ENCODE data around the gene FBXW11. TPM values are rescaled to one million over a fixed set of nuclear protein-coding genes. Genes with fewer than 3 reads are reported as not detected.

The FBXW11 gene
- total and polyA plus RNA-seq, 2 of the 13 experiments (the other 11 are each of a cell fraction or from before 2014, with no cell fraction given), result 31.7 to 53.6 TPM

DNA sequence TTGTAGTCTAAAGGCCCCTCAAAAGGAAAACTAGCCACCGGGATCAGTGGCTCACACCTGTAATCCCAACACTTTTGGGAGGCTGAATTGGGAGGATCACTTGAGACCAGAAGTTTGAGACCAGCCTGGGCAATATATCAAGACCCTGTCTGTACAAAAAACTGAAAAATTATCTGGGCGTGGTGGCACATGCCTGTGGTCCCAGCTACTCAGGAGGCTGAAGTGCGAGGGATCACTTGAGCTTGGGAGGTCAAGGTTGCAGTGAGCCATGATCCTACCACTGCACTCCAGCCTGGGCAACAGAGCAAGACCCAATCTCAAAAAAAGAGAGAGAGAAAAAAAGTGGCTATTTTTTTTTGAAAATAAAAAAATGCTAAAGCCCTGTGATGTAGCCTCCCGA, 55.2 kb downstream of the FBXW11 start:
- Histone ChIP-seq H3K79me2 (ENCODE audit: insufficient read depth, low read length) (peaks cover 73% of the 10 kb centered on the region), H2AFZ (ENCODE audit: low read length) (no peak overlapping the region), H4K20me1 (ENCODE audit: insufficient read depth, low read length) (peaks cover 10% of the 10 kb centered on the region; the same call in 1 of the 2 replicates), H3K9me3 (ENCODE audit: low read length) (no peaks in the 10 kb centered on the region), H3K4me3 (replicated peaks in 1 of 3; ENCODE audit: insufficient read depth in 1 of 3, low read depth in 2 of 3, low read length in 3 of 3) (no peak overlapping the region), H3K36me3 (replicated peaks in 1 of 2; ENCODE audit: control insufficient read depth in 1 of 2, insufficient read depth in 2 of 2, low read length in 2 of 2) (no peaks in the 10 kb centered on the region; a peak in 1 of 5 replicates), H3K4me1 (ENCODE audit: insufficient read depth, low read length) (peaks cover 34% of the 10 kb centered on the region), H3K4me2 (ENCODE audit: low read depth, low read length) (no peak overlapping the region), H3K27ac (ENCODE audit: extremely low read length, insufficient read depth, low read length) (no peak overlapping the region), H3K27me3 (ENCODE audit: control insufficient read depth in 1 of 2, insufficient read depth in 2 of 2, low read length in 2 of 2) (no peaks in the 10 kb centered on the region), H3K9ac (ENCODE audit: insufficient read depth, low read depth, low read length) (no peak overlapping the region)
- no peak for TF ChIP-seq ATAD3A (CRISPR knock-in tag; IDR thresholded peaks at IDR 0.05)
- TF ChIP-seq, protein P1, sequence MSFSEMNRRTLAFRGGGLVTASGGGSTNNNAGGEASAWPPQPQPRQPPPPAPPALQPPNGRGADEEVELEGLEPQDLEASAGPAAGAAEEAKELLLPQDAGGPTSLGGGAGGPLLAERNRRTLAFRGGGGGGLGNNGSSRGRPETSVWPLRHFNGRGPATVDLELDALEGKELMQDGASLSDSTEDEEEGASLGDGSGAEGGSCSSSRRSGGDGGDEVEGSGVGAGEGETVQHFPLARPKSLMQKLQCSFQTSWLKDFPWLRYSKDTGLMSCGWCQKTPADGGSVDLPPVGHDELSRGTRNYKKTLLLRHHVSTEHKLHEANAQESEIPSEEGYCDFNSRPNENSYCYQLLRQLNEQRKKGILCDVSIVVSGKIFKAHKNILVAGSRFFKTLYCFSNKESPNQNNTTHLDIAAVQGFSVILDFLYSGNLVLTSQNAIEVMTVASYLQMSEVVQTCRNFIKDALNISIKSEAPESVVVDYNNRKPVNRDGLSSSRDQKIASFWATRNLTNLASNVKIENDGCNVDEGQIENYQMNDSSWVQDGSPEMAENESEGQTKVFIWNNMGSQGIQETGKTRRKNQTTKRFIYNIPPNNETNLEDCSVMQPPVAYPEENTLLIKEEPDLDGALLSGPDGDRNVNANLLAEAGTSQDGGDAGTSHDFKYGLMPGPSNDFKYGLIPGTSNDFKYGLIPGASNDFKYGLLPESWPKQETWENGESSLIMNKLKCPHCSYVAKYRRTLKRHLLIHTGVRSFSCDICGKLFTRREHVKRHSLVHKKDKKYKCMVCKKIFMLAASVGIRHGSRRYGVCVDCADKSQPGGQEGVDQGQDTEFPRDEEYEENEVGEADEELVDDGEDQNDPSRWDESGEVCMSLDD (CRISPR knock-in tag; IDR thresholded peaks at IDR 0.05; ENCODE audit: borderline replicate concordance), result no peak
- no peak for TF ChIP-seq DPF2 (CRISPR knock-in tag; IDR thresholded peaks at IDR 0.05; ENCODE audit: borderline replicate concordance, low read depth)
- TF ChIP-seq ZMYM3 (CRISPR knock-in tag; IDR thresholded peaks at IDR 0.05), result no peak
- no peak for TF ChIP-seq ZNF878 (CRISPR knock-in tag; IDR thresholded peaks at IDR 0.05)
- TF ChIP-seq, protein P2, sequence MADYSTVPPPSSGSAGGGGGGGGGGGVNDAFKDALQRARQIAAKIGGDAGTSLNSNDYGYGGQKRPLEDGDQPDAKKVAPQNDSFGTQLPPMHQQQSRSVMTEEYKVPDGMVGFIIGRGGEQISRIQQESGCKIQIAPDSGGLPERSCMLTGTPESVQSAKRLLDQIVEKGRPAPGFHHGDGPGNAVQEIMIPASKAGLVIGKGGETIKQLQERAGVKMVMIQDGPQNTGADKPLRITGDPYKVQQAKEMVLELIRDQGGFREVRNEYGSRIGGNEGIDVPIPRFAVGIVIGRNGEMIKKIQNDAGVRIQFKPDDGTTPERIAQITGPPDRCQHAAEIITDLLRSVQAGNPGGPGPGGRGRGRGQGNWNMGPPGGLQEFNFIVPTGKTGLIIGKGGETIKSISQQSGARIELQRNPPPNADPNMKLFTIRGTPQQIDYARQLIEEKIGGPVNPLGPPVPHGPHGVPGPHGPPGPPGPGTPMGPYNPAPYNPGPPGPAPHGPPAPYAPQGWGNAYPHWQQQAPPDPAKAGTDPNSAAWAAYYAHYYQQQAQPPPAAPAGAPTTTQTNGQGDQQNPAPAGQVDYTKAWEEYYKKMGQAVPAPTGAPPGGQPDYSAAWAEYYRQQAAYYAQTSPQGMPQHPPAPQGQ (CRISPR knock-in tag; IDR thresholded peaks at IDR 0.05; ENCODE audit: borderline replicate concordance), result no peak
- TF ChIP-seq HOXA7 (CRISPR knock-in tag; IDR thresholded peaks at IDR 0.05), result no peak
- TF ChIP-seq, protein P3, sequence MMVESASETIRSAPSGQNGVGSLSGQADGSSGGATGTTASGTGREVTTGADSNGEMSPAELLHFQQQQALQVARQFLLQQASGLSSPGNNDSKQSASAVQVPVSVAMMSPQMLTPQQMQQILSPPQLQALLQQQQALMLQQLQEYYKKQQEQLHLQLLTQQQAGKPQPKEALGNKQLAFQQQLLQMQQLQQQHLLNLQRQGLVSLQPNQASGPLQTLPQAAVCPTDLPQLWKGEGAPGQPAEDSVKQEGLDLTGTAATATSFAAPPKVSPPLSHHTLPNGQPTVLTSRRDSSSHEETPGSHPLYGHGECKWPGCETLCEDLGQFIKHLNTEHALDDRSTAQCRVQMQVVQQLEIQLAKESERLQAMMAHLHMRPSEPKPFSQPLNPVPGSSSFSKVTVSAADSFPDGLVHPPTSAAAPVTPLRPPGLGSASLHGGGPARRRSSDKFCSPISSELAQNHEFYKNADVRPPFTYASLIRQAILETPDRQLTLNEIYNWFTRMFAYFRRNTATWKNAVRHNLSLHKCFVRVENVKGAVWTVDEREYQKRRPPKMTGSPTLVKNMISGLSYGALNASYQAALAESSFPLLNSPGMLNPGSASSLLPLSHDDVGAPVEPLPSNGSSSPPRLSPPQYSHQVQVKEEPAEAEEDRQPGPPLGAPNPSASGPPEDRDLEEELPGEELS (CRISPR knock-in tag; IDR thresholded peaks at IDR 0.05), result no peak
- no peak for TF ChIP-seq ZNF557 (CRISPR knock-in tag; IDR thresholded peaks at IDR 0.05)
- TF ChIP-seq ZNF160 (CRISPR knock-in tag; IDR thresholded peaks at IDR 0.05), result no peak
- TF ChIP-seq ZNF598 (CRISPR knock-in tag; IDR thresholded peaks at IDR 0.05; ENCODE audit: borderline replicate concordance), result no peak
- TF ChIP-seq ZC3H13 (CRISPR knock-in tag; IDR thresholded peaks at IDR 0.05), result no peak
- TF ChIP-seq, protein P4, sequence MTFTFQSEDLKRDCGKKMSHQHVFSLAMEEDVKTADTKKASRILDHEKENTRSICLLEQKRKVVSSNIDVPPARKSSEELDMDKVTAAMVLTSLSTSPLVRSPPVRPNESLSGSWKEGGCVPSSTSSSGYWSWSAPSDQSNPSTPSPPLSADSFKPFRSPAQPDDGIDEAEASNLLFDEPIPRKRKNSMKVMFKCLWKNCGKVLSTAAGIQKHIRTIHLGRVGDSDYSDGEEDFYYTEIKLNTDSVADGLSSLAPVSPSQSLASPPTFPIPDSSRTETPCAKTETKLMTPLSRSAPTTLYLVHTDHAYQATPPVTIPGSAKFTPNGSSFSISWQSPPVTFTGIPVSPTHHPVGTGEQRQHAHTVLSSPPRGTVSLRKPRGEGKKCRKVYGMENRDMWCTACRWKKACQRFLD (CRISPR knock-in tag; IDR thresholded peaks at IDR 0.05; ENCODE audit: borderline replicate concordance), result no peak
- TF ChIP-seq RBM22 (optimal IDR thresholded peaks at IDR 0.05; ENCODE audit: low read length), result no peak
- no peak for ATAC-seq
- ChIA-PET CTCF (ENCODE audit: low intra/inter-chr PET ratio, low total read pairs) (no interaction called here), POLR2A (no interaction called here)
- FAIRE-seq, result no peak
- DNase-seq (ENCODE audit: low spot score), result no peak
- BruUV-seq (replicated peaks), result no TSS peak
- intact Hi-C loops (cut with micrococcal nuclease; ENCODE audit: unreplicated experiment), result no loop called here
- 67% methylated on average over 4 of the region's 4 CpGs for WGBS (ENCODE audit: low lambda C conversion rate)
- in situ Hi-C loops (cut with HindIII; ENCODE audit: extremely low pct_ligation_motif_present, low pct_unique_long_range_greater_than_20kb), result no loop called here

All from HepG2 (cell line).